Keratinocyte (primary cell): ENCODE measurements around the gene LRRC37A3.
"Not testable (repeated sequence)": the region's sequence is repeated elsewhere in the genome, so short reads cannot be mapped to it uniquely, and the experiment has no call there.

ENCODE experiments used
- CTCF ChIP-seq, 3 experiments: IDR thresholded peaks in 1 of 3; conservative IDR thresholded peaks in 1 of 3; optimal IDR thresholded peaks in 1 of 3; 2 replicates in 2 of 3; 3 replicates in 1 of 3; pipeline versions ENCODE3 to v1.5.1; 2011; ENCODE audit warnings: low read length in 3 of 3, mild to moderate bottlenecking in 3 of 3, moderate library complexity in 2 of 3, control low read depth in 1 of 3, inconsistent platforms in 1 of 3; ENCODE audit not compliant: insufficient read depth in 2 of 3; ENCODE audit errors: extremely low read depth in 1 of 3
- EZH2 ChIP-seq: IDR thresholded peaks from one replicate; pipeline ENCODE4 v1.6.1; 2012; ENCODE audit warnings: inconsistent platforms, mild to moderate bottlenecking, low read length, moderate library complexity

GRCh38 chr17:64874210-64874609 is 45.1 kb downstream of the LRRC37A3 start:
- TF ChIP-seq CTCF (optimal IDR thresholded peaks at IDR 0.05 in 1 of 3, IDR thresholded peaks at IDR 0.05 in 1 of 3, conservative IDR thresholded peaks at IDR 0.05 in 1 of 3; ENCODE audit: extremely low read depth in 1 of 3, insufficient read depth in 2 of 3, low read length in 3 of 3); EZH2: not testable (repeated sequence)
